ENCODE results near the gene NRXN3.

- TF ChIP-seq, protein P1, sequence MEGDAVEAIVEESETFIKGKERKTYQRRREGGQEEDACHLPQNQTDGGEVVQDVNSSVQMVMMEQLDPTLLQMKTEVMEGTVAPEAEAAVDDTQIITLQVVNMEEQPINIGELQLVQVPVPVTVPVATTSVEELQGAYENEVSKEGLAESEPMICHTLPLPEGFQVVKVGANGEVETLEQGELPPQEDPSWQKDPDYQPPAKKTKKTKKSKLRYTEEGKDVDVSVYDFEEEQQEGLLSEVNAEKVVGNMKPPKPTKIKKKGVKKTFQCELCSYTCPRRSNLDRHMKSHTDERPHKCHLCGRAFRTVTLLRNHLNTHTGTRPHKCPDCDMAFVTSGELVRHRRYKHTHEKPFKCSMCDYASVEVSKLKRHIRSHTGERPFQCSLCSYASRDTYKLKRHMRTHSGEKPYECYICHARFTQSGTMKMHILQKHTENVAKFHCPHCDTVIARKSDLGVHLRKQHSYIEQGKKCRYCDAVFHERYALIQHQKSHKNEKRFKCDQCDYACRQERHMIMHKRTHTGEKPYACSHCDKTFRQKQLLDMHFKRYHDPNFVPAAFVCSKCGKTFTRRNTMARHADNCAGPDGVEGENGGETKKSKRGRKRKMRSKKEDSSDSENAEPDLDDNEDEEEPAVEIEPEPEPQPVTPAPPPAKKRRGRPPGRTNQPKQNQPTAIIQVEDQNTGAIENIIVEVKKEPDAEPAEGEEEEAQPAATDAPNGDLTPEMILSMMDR (conservative IDR thresholded peaks at IDR 0.05 in 1 of 2, IDR thresholded peaks at IDR 0.05 in 1 of 2; ENCODE audit: extremely low read depth in 1 of 2, insufficient read depth in 1 of 2, low read depth in 1 of 2, low read length in 2 of 2), result no peak
- TF ChIP-seq EZH2 (IDR thresholded peaks at IDR 0.05; ENCODE audit: borderline replicate concordance, low read length), result no peak
Observed at GRCh38 chr14:78245238-78245637, 75.1 kb downstream of the NRXN3 start.

All from mammary epithelial cell (primary cell).